IMR-90 (cell line): ENCODE results near the gene HSD17B3.

Source experiments
- CEBPB ChIP-seq: IDR thresholded peaks from 2 replicates; pipeline ENCODE4 v1.6.1; 2012; ENCODE audit warnings: low read depth, low read length, improper control_type of control experiment
- MAFK ChIP-seq: IDR thresholded peaks from 2 replicates; pipeline ENCODE4 v1.6.1; 2012; ENCODE audit warnings: low read depth, low read length, improper control_type of control experiment
- MXI1 ChIP-seq: IDR thresholded peaks from 2 replicates; pipeline ENCODE4 v1.6.1; 2012; ENCODE audit warnings: low read depth, mild to moderate bottlenecking, low read length, moderate library complexity, borderline replicate concordance
- NFE2L2 ChIP-seq: fragments of 150-350 bp; IDR thresholded peaks from 2 replicates; pipeline ENCODE4 v1.6.1; 2016; ENCODE audit warnings: low read depth, mild to moderate bottlenecking, low read length
- POLR2A ChIP-seq: IDR thresholded peaks from 2 replicates; pipeline ENCODE4 v1.6.1; 2012; ENCODE audit warnings: mild to moderate bottlenecking, low read depth, low read length
- RAD21 ChIP-seq: IDR thresholded peaks from 2 replicates; pipeline ENCODE4 v1.6.1; 2012; ENCODE audit warnings: low read length, improper control_type of control experiment
- RFX5 ChIP-seq: IDR thresholded peaks from 2 replicates; pipeline ENCODE4 v1.8.0; 2012; ENCODE audit warnings: low read depth, mild to moderate bottlenecking, low read length, moderate library complexity
- SMC3 ChIP-seq: fragments of 150-350 bp; IDR thresholded peaks from 2 replicates; pipeline ENCODE4 v1.6.1; 2016; ENCODE audit warnings: low read depth, mild to moderate bottlenecking, antibody characterized with exemption, low read length, moderate library complexity
- TF ChIP-seq, protein P1 (sequence below): conservative IDR thresholded peaks from 2 replicates; pipeline ENCODE4 v1.5.1; 2012; ENCODE audit warnings: mild to moderate bottlenecking, low read depth, low read length, improper control_type of control experiment
- TF ChIP-seq, protein P2 (sequence below): fragments of 150-350 bp; IDR thresholded peaks from 2 replicates; pipeline ENCODE4 v1.6.1; 2016; ENCODE audit warnings: low read depth, mild to moderate bottlenecking, low read length, moderate library complexity, borderline replicate concordance

DNA sequence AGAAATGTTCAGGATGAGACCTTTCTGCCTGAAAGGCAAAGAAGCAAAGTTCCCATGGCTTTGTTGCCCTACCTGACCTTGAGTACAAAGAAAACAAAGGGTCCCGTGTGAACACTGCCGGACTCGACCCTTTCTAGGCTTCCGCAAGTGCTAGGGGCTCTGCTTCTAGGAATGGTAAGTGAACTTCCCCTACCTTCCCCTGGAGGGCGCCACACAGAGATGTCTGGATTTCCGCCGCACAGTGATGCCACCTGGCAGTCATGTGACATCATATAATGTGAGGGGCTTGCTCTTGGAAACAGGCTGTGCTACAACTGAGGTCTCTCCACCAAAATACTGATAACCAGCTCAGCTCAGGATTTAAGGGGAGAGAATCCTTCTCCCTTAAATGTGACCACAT lies 56.6 kb downstream of the HSD17B3 start:
- TF ChIP-seq MAFK (no peak), RAD21 (no peak), RFX5 (no peak), POLR2A (no peak), CEBPB (no peak), SMC3 (no peak), NFE2L2 (no peak), MXI1 (no peak)
- TF ChIP-seq, protein P1, sequence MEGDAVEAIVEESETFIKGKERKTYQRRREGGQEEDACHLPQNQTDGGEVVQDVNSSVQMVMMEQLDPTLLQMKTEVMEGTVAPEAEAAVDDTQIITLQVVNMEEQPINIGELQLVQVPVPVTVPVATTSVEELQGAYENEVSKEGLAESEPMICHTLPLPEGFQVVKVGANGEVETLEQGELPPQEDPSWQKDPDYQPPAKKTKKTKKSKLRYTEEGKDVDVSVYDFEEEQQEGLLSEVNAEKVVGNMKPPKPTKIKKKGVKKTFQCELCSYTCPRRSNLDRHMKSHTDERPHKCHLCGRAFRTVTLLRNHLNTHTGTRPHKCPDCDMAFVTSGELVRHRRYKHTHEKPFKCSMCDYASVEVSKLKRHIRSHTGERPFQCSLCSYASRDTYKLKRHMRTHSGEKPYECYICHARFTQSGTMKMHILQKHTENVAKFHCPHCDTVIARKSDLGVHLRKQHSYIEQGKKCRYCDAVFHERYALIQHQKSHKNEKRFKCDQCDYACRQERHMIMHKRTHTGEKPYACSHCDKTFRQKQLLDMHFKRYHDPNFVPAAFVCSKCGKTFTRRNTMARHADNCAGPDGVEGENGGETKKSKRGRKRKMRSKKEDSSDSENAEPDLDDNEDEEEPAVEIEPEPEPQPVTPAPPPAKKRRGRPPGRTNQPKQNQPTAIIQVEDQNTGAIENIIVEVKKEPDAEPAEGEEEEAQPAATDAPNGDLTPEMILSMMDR, result no peak
- TF ChIP-seq, protein P2, sequence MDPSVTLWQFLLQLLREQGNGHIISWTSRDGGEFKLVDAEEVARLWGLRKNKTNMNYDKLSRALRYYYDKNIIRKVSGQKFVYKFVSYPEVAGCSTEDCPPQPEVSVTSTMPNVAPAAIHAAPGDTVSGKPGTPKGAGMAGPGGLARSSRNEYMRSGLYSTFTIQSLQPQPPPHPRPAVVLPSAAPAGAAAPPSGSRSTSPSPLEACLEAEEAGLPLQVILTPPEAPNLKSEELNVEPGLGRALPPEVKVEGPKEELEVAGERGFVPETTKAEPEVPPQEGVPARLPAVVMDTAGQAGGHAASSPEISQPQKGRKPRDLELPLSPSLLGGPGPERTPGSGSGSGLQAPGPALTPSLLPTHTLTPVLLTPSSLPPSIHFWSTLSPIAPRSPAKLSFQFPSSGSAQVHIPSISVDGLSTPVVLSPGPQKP, result no peak
